ENCODE results near the gene STRBP.
"Not testable (repeated sequence)": the region's sequence is repeated elsewhere in the genome, so short reads cannot be mapped to it uniquely, and the experiment has no call there.

The STRBP gene

DNA sequence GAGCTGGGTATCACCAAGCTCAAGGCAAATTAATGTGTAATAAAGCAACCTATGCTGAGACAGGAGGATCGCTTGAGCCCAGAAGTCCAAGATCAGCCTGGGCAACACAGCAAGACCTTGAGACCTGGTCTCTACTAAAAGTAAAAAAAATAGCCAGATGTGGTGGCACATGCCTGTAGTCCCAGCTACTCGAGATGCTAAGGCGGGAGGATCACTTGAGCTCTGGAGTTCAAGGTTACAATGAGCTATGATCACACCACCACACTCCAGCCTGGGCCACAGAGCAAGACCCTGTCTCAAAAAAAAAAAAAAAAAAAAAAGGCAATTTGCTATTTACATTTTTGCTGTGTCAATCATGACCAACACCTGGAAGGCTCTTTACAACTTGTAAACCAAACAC lies 5.2 kb downstream of the STRBP start:
- Histone ChIP-seq H3K9ac (ENCODE audit: low read length) (no peak overlapping the region), H3K9me3 (ENCODE audit: control insufficient read depth, low read length) (no peaks in the 10 kb centered on the region), H3K27me3 (replicated peaks; ENCODE audit: control insufficient read depth, insufficient read depth, low read length) (peaks cover 7% of the 10 kb centered on the region), H3K36me3 (ENCODE audit: control insufficient read depth, insufficient read depth, low read length, severe bottlenecking) (no peaks in the 10 kb centered on the region), H3K4me1 (ENCODE audit: control insufficient read depth, insufficient read depth, low read length) (no peaks in the 10 kb centered on the region), H3K4me3 (ENCODE audit: low read length) (no peak overlapping the region)
- DNase-seq (ENCODE audit: low read depth), result no peak

DNA sequence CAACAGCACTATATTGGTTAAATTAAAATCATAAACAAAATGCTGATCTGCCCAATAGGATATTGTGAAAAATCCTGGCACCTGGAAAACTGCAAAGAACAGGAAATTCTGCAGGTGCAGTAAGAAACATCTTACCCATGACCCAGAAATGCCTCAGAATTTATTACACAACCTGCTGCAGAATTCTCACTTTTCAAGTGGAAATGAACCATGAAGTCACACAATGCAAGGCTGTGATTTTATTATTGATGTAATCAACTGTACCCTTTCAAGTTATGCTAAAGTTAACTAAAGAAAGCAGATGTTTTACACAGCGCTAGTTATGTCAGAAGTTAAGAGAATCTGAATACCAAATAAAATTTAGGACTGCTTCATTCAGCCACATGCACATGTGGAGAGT lies 6.0 kb downstream of the STRBP start:
- Histone ChIP-seq H3K4me3 (ENCODE audit: low read length) (no peak overlapping the region), H3K4me1 (ENCODE audit: control insufficient read depth, insufficient read depth, low read length) (no peaks in the 10 kb centered on the region), H3K36me3 (ENCODE audit: control insufficient read depth, insufficient read depth, low read length, severe bottlenecking) (no peaks in the 10 kb centered on the region), H3K27me3 (replicated peaks; ENCODE audit: control insufficient read depth, insufficient read depth, low read length) (peaks cover 7% of the 10 kb centered on the region), H3K9me3 (ENCODE audit: control insufficient read depth, low read length) (no peaks in the 10 kb centered on the region), H3K9ac (ENCODE audit: low read length) (no peak overlapping the region)
- DNase-seq (ENCODE audit: low read depth), result no peak

DNA sequence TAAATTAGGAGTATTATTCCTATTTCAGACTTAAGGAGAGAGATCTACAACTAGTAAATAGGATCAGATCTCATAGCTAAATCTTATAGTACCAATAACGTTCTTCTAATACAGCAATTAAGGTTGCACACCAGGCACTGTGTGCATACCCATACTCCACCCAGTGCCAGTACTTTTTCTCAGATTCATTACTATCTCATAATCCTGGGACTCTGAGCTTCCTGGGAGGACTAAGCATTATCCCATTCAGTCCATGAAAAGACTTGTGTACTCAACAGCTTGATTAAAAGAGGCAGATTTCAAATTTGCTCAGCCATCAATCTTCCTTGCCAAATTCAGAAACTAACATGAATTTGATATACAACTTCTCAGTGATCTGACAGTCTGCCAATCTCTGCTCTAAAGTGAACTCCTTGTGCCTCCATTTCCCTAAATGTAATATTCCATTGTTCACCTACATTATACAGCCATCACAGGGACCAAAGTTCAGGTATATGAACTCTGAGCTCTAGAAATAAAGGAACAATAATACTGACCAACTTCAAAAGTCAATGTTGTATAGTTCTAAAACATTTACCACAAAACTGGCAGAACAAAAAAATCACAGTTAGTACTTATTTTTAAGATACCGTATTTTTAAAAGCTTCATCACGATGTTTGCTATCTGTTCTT lies 7.2 kb downstream of the STRBP start:
- no peaks in the 10 kb centered on the region for H3K4me1 ChIP-seq (ENCODE audit: control insufficient read depth, insufficient read depth, low read length)
- DNase-seq (ENCODE audit: low read depth), result no peak
- no peaks in the 10 kb centered on the region for H3K36me3 ChIP-seq (ENCODE audit: control insufficient read depth, insufficient read depth, low read length, severe bottlenecking)
- no peaks in the 10 kb centered on the region for H3K9me3 ChIP-seq (ENCODE audit: control insufficient read depth, low read length)
- H3K4me3 ChIP-seq (ENCODE audit: low read length), result no peak overlapping the region
- H3K9ac ChIP-seq (ENCODE audit: low read length), result no peak overlapping the region
- peaks cover 2% of the 10 kb centered on the region for H3K27me3 ChIP-seq (replicated peaks; ENCODE audit: control insufficient read depth, insufficient read depth, low read length)

DNA sequence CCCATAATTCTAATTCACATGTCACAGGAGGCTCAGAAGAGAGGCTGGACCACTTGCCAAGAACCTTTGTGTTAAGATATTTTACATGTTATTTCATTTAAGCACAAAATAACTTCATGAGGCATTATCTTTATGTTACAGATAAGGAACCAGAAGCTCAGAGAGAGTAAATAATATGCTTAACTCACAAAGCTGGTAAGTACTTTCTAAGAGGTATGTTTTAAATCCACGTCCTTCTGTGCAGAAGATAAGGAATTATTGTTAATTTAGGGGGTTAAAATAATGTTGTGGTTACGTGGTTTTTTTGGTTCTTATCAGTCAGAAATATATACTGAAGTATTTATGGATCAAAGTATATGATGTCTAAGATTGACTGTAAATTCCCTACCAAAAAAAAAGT lies 8.0 kb downstream of the STRBP start:
- Histone ChIP-seq H3K9ac (ENCODE audit: low read length) (no peak overlapping the region), H3K36me3 (ENCODE audit: control insufficient read depth, insufficient read depth, low read length, severe bottlenecking) (no peaks in the 10 kb centered on the region), H3K27me3 (replicated peaks; ENCODE audit: control insufficient read depth, insufficient read depth, low read length) (no peaks in the 10 kb centered on the region), H3K9me3 (ENCODE audit: control insufficient read depth, low read length) (no peaks in the 10 kb centered on the region), H3K4me3 (ENCODE audit: low read length) (no peak overlapping the region), H3K4me1 (ENCODE audit: control insufficient read depth, insufficient read depth, low read length) (no peaks in the 10 kb centered on the region)
- no peak for DNase-seq (ENCODE audit: low read depth)

DNA sequence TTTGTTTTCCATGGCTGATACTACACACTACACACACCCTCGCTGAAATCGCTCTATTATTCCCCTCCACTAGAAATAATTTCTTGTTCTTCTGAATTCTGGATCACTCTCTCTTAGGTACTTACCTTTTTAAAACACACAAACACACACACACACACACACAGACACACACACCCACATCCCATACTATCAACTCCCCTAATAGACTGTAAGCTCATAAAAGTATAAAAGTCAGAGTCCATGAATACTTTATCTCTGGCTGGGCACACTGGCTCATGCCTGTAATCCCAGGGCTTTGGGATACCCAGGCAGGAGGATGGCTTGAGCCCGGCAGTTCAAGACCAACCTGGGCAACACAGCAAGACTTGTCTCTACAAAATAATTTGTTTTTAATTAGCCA lies 11.1 kb downstream of the STRBP start:
- H3K9me3 ChIP-seq (ENCODE audit: control insufficient read depth, low read length), result no peaks in the 10 kb centered on the region
- no peaks in the 10 kb centered on the region for H3K4me1 ChIP-seq (ENCODE audit: control insufficient read depth, insufficient read depth, low read length)
- H3K4me3 ChIP-seq (ENCODE audit: low read length), result no peak overlapping the region
- H3K27me3 ChIP-seq (replicated peaks; ENCODE audit: control insufficient read depth, insufficient read depth, low read length), result no peaks in the 10 kb centered on the region
- no peaks in the 10 kb centered on the region for H3K36me3 ChIP-seq (ENCODE audit: control insufficient read depth, insufficient read depth, low read length, severe bottlenecking)
- DNase-seq (ENCODE audit: low read depth), result no peak
- no peak overlapping the region for H3K9ac ChIP-seq (ENCODE audit: low read length)

DNA sequence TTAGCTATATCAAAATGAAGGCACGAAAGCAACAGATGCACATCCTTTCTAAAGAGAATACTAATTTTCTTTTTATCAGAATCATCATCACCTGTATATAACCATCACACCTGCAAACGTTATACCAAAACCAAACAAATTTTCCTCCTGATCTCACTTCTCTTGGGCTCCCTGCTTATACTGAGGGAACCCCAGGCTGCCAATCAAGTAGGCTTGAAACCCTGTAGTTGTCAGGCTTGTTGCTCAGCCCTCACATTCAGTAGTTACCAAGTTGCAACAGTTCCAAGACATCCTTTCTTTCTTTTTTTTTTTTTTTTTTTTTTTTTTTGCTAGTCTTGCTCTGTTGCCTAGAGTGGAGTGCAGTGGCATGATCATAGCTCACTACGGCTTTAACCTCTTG lies 12.7 kb downstream of the STRBP start:
- DNase-seq (ENCODE audit: low read depth), result no peak
- Histone ChIP-seq H3K36me3 (ENCODE audit: control insufficient read depth, insufficient read depth, low read length, severe bottlenecking) (no peaks in the 10 kb centered on the region), H3K4me1 (ENCODE audit: control insufficient read depth, insufficient read depth, low read length) (peaks cover 3% of the 10 kb centered on the region), H3K27me3 (replicated peaks; ENCODE audit: control insufficient read depth, insufficient read depth, low read length) (no peaks in the 10 kb centered on the region), H3K9me3 (ENCODE audit: control insufficient read depth, low read length) (no peaks in the 10 kb centered on the region), H3K9ac (ENCODE audit: low read length) (no peak overlapping the region), H3K4me3 (ENCODE audit: low read length) (no peak overlapping the region)

DNA sequence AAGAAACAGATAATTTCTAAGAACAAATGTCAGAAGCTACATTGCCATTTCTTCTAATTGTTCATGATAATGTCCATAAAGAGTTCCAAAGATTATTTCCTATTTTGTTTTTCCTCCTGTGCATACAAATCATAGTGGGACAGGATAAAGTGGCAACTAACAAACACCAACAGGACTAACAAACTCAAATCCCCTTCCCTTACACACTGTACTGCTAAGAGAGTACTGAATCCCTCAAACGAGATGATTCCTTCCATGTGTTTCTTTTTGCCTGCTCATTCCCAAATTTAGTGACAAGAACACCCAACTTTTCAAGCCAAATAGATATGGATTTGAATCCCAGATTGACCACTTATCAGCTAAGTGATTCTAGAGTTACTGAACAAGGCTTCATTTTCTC lies 15.2 kb downstream of the STRBP start:
- no peak overlapping the region for H3K9ac ChIP-seq (ENCODE audit: low read length)
- DNase-seq (ENCODE audit: low read depth), result no peak
- H3K27me3 ChIP-seq (replicated peaks; ENCODE audit: control insufficient read depth, insufficient read depth, low read length), result no peaks in the 10 kb centered on the region
- peaks cover 5% of the 10 kb centered on the region for H3K4me1 ChIP-seq (ENCODE audit: control insufficient read depth, insufficient read depth, low read length)
- no peaks in the 10 kb centered on the region for H3K36me3 ChIP-seq (ENCODE audit: control insufficient read depth, insufficient read depth, low read length, severe bottlenecking)
- no peak overlapping the region for H3K4me3 ChIP-seq (ENCODE audit: low read length)
- no peaks in the 10 kb centered on the region for H3K9me3 ChIP-seq (ENCODE audit: control insufficient read depth, low read length)

DNA sequence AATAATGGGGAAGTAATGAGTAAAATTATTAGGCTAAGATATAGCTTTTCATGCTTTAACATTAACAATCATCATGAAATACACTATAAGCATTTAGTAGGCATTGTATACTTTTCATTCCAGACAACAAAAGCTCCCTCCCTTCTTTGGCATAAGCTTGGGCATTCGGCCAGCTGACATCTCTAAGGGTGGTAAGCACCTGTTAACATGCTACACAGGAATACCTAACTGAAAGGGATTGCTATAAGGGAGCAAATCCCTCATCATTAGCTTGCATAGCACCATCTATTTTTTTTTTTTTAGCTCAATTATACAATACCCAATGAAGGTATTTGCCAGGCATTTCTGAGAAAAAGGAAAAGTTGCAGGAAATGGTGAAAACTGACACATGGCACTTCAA lies 16.6 kb downstream of the STRBP start:
- Histone ChIP-seq H3K9ac (ENCODE audit: low read length) (no peak overlapping the region), H3K4me3 (ENCODE audit: low read length) (no peak overlapping the region), H3K36me3 (ENCODE audit: control insufficient read depth, insufficient read depth, low read length, severe bottlenecking) (no peaks in the 10 kb centered on the region), H3K4me1 (ENCODE audit: control insufficient read depth, insufficient read depth, low read length) (peaks cover 5% of the 10 kb centered on the region), H3K27me3 (replicated peaks; ENCODE audit: control insufficient read depth, insufficient read depth, low read length) (no peaks in the 10 kb centered on the region), H3K9me3 (ENCODE audit: control insufficient read depth, low read length) (no peaks in the 10 kb centered on the region)
- no peak for DNase-seq (ENCODE audit: low read depth)

DNA sequence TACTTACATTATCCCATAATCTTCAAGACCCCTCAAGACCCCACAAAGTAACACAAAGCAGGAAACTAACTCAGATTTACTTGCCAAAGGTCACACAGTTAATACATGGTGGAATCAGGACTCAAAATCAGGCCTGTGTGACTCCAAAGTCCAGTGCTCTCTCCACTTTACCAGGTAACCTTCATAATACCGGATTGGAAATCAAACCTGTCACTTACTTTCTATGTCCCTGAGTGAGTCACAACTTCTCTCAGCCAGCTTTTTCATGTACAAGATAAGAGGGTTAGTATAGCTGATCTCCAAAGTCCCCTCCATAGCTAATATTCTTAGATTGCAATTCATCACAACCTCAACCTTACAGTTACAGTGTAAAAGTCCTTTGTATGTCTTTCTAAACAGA lies 17.1 kb downstream of the STRBP start:
- Histone ChIP-seq H3K36me3 (ENCODE audit: control insufficient read depth, insufficient read depth, low read length, severe bottlenecking) (no peaks in the 10 kb centered on the region), H3K27me3 (replicated peaks; ENCODE audit: control insufficient read depth, insufficient read depth, low read length) (no peaks in the 10 kb centered on the region), H3K4me1 (ENCODE audit: control insufficient read depth, insufficient read depth, low read length) (peaks cover 5% of the 10 kb centered on the region), H3K9ac (ENCODE audit: low read length) (no peak overlapping the region), H3K4me3 (ENCODE audit: low read length) (no peak overlapping the region), H3K9me3 (ENCODE audit: control insufficient read depth, low read length) (no peaks in the 10 kb centered on the region)
- DNase-seq (ENCODE audit: low read depth), result no peak

DNA sequence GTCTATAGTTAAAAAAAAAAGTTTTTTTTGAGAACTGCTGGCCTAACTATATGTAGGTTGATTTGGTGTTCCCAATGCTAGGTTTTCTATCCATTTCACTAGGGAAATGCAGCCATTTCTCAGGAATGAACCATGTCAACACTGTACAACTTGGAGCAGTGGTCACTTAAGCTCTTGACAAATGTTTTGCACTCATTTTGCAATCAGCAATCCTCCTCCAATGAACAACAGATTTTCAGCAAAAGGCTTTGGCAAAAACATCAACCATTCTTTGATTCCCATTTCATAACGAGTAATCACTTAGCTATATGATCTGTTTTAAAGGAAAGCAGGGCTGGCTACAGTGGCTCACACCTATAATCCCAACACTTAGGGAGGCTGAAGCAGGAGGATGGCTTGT lies 17.9 kb downstream of the STRBP start:
- Histone ChIP-seq H3K36me3 (ENCODE audit: control insufficient read depth, insufficient read depth, low read length, severe bottlenecking) (no peaks in the 10 kb centered on the region), H3K4me3 (ENCODE audit: low read length) (no peak overlapping the region), H3K9ac (ENCODE audit: low read length) (no peak overlapping the region), H3K4me1 (ENCODE audit: control insufficient read depth, insufficient read depth, low read length) (peaks cover 5% of the 10 kb centered on the region), H3K9me3 (ENCODE audit: control insufficient read depth, low read length) (no peaks in the 10 kb centered on the region), H3K27me3 (replicated peaks; ENCODE audit: control insufficient read depth, insufficient read depth, low read length) (no peaks in the 10 kb centered on the region)
- peak; percentile 51 for DNase-seq (ENCODE audit: low read depth)

DNA sequence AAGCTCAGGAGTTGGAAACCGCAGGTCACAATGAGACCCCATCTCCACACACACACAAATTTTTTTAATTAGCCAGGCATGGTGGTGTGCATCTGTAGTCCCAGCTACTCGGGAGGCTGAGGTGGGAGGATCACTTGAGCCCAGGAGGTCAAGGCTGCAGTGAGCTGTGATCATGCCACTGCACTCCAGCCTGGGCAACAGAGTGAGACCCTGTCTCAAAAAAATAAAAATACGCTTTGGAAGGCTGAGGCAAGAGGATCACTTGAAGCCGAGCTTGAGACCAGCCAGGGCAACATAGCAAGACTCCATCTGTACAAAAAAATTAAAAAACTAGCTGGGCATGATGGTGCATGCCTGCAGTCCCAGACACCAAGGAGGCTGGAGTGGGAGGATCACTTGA lies 19.2 kb downstream of the STRBP start:
- DNase-seq (ENCODE audit: low read depth); H3K4me3 ChIP-seq (ENCODE audit: low read length); H3K27me3 ChIP-seq (replicated peaks; ENCODE audit: control insufficient read depth, insufficient read depth, low read length); H3K9me3 ChIP-seq (ENCODE audit: control insufficient read depth, low read length); H3K9ac ChIP-seq (ENCODE audit: low read length); H3K36me3 ChIP-seq (ENCODE audit: control insufficient read depth, insufficient read depth, low read length, severe bottlenecking); H3K4me1 ChIP-seq (ENCODE audit: control insufficient read depth, insufficient read depth, low read length): not testable (repeated sequence)

DNA sequence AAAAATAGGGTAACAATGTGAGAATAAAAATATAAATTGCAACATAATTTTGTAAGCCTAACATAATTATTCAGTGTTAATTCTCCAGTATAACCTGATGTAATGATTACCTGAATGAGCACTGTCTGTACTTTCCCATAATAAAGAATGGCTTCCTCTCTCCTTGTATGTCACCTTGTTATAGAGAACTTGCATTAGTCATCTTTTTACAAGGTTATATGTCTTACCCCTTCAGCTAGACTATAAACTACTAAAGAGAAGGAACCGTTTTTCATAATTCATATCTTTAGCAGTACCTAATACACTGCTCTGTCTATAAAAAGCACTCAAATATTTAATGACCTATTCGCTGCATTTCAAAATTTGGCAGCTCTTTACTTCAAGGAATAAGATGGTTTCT lies 19.8 kb downstream of the STRBP start:
- Histone ChIP-seq H3K9ac (ENCODE audit: low read length) (no peak overlapping the region), H3K4me1 (ENCODE audit: control insufficient read depth, insufficient read depth, low read length) (peaks cover 5% of the 10 kb centered on the region), H3K9me3 (ENCODE audit: control insufficient read depth, low read length) (no peaks in the 10 kb centered on the region), H3K36me3 (ENCODE audit: control insufficient read depth, insufficient read depth, low read length, severe bottlenecking) (no peaks in the 10 kb centered on the region), H3K27me3 (replicated peaks; ENCODE audit: control insufficient read depth, insufficient read depth, low read length) (no peaks in the 10 kb centered on the region), H3K4me3 (ENCODE audit: low read length) (no peak overlapping the region)
- no peak for DNase-seq (ENCODE audit: low read depth)

Data from adipocyte (in vitro differentiated cells).